Measurements from ENCODE around the gene CCN6. TPM values are rescaled to one million over a fixed set of nuclear protein-coding genes. Genes with fewer than 3 reads are reported as not detected.

CCN6 gene
- total RNA-seq, 1 donor from 2014 or later, result not detected

GRCh38 chr6:112113918-112114317, 60.0 kb downstream of the CCN6 start:
- intact Hi-C loops (cut with micrococcal nuclease), result no loop called here
- no peak for ATAC-seq (ENCODE audit: low read depth)
- H3K4me1 Mint-ChIP-seq, result no peaks in the 10 kb centered on the region
- no peak for TF ChIP-seq CTCF (IDR thresholded peaks at IDR 0.05)
- no peaks in the 10 kb centered on the region for H3K36me3 Mint-ChIP-seq (ENCODE audit: low read depth)
- POLR2A ChIA-PET, result no interaction called here
- no peak for DNase-seq
- H3K27me3 Mint-ChIP-seq, result peaks cover 12% of the 10 kb centered on the region
- H3K4me3 Mint-ChIP-seq, result no peak overlapping the region
- CTCF ChIA-PET, result no interaction called here
- H3K9me3 Mint-ChIP-seq, result no peaks in the 10 kb centered on the region
- H3K27ac Mint-ChIP-seq, result no peak overlapping the region

DNA sequence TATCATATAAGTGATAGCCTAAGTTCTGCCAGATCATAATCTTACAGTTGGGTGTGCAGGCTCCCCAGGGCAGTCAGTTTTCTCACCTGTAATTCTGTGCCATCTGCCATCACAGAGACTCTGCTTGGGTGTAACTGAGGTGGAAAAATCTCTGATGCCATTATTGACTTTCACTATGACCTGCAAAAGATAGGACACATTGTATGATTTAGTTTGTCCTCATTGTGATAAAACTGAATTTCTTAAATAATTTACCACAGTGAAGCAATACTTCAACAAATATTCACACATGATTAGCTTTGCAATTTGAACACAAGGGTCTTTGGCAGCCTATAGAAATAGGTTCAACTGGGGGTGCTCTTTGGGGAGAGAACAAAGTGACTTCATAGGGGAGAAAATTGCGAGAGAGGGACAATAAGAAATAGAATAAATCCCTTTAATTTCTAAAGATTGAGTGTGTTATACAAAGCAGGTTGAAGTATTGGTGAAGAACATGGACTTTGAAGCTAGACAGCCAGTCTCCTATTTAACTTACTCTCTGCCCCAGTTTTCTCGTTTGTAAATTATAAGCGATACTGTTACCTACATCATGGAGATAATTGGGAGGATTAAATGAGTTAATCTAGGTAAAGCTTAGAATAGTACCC, 60.8 kb downstream of the CCN6 start:
- no peak overlapping the region for H3K27ac Mint-ChIP-seq
- ATAC-seq (ENCODE audit: low read depth), result no peak
- POLR2A ChIA-PET, result no interaction called here

GRCh38 chr6:112116221-112116620, 62.3 kb downstream of the CCN6 start:
- Mint-ChIP-seq H3K27me3 (peaks cover 12% of the 10 kb centered on the region), H3K36me3 (ENCODE audit: low read depth) (no peaks in the 10 kb centered on the region), H3K9me3 (no peaks in the 10 kb centered on the region), H3K27ac (no peak overlapping the region), H3K4me1 (no peaks in the 10 kb centered on the region), H3K4me3 (no peak overlapping the region)
- ChIA-PET POLR2A (no interaction called here), CTCF (no interaction called here)
- ATAC-seq (ENCODE audit: low read depth), result no peak
- DNase-seq, result no peak
- intact Hi-C loops (cut with micrococcal nuclease), result no loop called here
- TF ChIP-seq CTCF (IDR thresholded peaks at IDR 0.05), result no peak

More for the DNA sequence above, 60.8 kb downstream of the CCN6 start:
- intact Hi-C loops (cut with micrococcal nuclease), result no loop called here
- no peak for DNase-seq
- H3K4me1 Mint-ChIP-seq, result no peaks in the 10 kb centered on the region
- no peak overlapping the region for H3K4me3 Mint-ChIP-seq
- H3K36me3 Mint-ChIP-seq (ENCODE audit: low read depth), result no peaks in the 10 kb centered on the region
- no peak for TF ChIP-seq CTCF (IDR thresholded peaks at IDR 0.05)
- H3K27me3 Mint-ChIP-seq, result peaks cover 12% of the 10 kb centered on the region
- no peaks in the 10 kb centered on the region for H3K9me3 Mint-ChIP-seq
- CTCF ChIA-PET, result no interaction called here

- Mint-ChIP-seq H3K27ac (no peak overlapping the region), H3K9me3 (no peaks in the 10 kb centered on the region), H3K4me1 (no peaks in the 10 kb centered on the region), H3K4me3 (no peak overlapping the region), H3K36me3 (ENCODE audit: low read depth) (no peaks in the 10 kb centered on the region), H3K27me3 (peaks cover 12% of the 10 kb centered on the region)
- intact Hi-C loops (cut with micrococcal nuclease), result no loop called here
- CTCF ChIA-PET, result no interaction called here
- POLR2A ChIA-PET, result no interaction called here
- ATAC-seq (ENCODE audit: low read depth) (no peak), DNase-seq (no peak)
- no peak for TF ChIP-seq CTCF (IDR thresholded peaks at IDR 0.05)
These were observed 63.6 kb downstream of the CCN6 start for GRCh38 chr6:112117554-112117953.

DNA sequence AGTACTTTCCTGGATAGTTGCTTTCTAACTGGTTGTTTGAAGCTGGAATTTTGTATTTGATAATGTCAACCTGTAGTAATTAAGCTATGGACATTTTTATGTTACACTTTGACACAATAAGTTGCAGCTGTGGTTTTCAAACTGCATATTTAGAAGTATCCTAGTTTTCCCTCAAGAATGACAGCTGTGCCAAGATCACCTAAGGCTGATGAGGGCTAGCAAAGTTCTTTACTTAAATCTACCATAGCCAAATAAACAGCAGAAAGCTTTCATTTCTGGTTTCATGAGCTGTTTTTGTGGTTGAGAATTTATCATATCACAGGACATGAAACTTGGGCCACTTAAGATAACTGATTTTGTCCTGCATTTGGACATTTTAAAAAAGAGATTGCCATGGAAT, 64.1 kb downstream of the CCN6 start:
- Mint-ChIP-seq H3K9me3 (no peaks in the 10 kb centered on the region), H3K27ac (no peak overlapping the region), H3K27me3 (peaks cover 12% of the 10 kb centered on the region), H3K4me3 (no peak overlapping the region), H3K36me3 (ENCODE audit: low read depth) (no peaks in the 10 kb centered on the region), H3K4me1 (no peaks in the 10 kb centered on the region)
- ATAC-seq (ENCODE audit: low read depth), result no peak
- intact Hi-C loops (cut with micrococcal nuclease), result no loop called here
- ChIA-PET POLR2A (no interaction called here), CTCF (no interaction called here)
- TF ChIP-seq CTCF (IDR thresholded peaks at IDR 0.05), result no peak
- no peak for DNase-seq

Other genes starting within 250 kb of the CCN6 start
- 57.8 and 64.7 TPM in 2 replicates for gene FYN, start 180.7 kb upstream of the CCN6 start, total RNA-seq
- 24.1 and 28.0 TPM in 2 replicates for gene TUBE1, start 33.4 kb downstream of the CCN6 start, total RNA-seq
- gene FAM229B, start 33.5 kb downstream of the CCN6 start, total RNA-seq, result 2.0 and 2.6 TPM in 2 replicates
- gene LAMA4, start 200.5 kb downstream of the CCN6 start, total RNA-seq, result not detected in 2 replicates